CD4-positive, alpha-beta T cell treated with Interleukin-21 for 1 hour (primary cell): ENCODE results near the gene EEPD1.

Experiments
- DNase-seq: peaks from one replicate; pipeline ENCODE4 v3.0.0-alpha.2; 2020

EEPD1 gene

DNA sequence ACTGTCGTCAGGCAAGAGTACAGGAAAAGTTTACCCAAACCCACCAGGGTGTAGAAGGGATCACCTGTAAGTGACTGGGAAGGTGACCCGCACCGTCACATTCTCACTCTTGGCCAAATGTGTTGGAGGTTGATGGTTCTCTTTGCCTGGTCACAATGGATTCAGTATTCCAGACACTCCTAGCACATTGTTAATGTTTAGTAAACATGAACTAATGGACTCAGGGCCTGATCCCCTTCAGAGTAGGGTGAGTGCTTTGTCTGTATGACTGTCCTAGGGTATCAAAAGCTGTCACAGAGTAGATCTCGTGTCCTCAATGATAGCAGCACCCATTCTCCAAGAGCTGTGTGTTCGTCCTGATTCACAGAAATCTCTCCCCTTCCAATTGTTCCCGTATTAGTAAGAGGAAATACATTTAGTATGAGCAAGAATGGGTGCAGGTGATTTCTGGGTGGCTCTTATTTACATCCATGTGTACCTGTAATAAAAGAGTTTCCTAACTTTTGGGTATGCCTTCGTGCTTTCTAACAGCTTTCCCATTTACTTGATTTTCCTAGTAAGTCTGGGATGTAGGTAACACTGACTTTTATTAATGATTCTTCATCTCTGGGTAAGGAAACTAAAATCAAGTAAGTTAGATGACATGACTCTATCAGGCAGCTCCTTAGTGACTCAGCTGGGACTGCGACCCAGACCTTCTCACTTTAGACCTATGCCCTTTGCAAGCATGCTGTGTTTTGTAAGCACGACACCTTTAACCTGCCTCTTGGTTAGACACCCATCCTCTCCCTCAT lies 4.7 kb downstream of the EEPD1 start:
- no peak for DNase-seq

DNA sequence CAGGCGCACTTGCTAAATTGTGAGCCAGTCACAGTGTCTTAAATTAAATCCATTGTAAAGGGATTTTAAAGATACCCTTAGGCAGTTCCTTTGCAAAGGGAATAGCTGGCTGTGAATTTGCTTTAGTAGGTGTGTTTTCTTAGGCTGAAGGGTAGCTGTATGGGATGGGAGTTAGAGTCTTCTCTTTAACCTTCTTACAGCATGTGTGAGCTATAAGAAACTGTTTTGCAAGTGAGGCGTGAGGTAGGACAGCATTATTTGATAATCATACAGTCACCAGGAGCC lies 5.2 kb downstream of the EEPD1 start:
- no peak for DNase-seq

DNA sequence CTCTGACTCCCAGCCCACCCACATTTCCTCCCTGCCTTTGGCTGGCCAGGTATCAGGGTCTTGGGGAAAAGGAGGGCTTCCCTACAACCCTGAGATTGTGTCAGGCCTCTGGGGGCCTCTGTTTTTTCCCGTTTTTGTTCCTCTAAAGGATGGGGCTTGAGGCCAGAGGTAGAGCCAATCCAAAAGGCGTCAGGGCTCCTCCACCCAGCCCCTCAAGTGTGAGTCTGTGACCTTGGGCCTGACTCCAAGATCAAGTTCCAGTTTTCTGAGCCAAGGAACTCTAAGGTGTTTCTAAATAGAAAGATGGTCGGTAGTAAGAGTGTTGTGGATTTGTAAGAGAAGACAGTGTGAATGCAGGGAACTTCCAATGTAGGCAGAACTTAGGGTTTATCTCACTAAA lies 6.6 kb downstream of the EEPD1 start:
- DNase-seq, result no peak

- no peak for DNase-seq
Observed at GRCh38 chr7:36160313-36160712, 7.3 kb downstream of the EEPD1 start.

GRCh38 chr7:36161996-36162395 lies 8.9 kb downstream of the EEPD1 start:
- DNase-seq, result no peak

GRCh38 chr7:36165059-36165458 lies 12.0 kb downstream of the EEPD1 start:
- no peak for DNase-seq

DNA sequence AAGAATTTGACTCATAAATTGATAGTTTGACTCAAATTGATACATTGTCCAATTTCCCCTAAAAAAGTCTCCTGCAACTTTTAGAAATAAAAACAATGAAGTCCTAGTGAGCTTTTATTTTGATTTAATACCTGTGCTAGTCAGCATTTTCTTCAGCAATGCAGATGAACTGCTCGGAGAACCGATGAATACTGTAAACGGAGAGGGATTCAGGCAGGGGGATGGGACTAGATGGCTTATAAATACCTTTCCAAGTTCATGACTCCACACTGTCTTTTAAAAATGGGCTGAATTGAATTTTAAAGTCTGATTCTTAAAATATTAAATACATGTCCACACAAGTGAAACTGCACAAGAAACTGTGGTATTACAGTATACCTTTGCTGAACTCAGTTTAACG lies 12.7 kb downstream of the EEPD1 start:
- no peak for DNase-seq

DNA sequence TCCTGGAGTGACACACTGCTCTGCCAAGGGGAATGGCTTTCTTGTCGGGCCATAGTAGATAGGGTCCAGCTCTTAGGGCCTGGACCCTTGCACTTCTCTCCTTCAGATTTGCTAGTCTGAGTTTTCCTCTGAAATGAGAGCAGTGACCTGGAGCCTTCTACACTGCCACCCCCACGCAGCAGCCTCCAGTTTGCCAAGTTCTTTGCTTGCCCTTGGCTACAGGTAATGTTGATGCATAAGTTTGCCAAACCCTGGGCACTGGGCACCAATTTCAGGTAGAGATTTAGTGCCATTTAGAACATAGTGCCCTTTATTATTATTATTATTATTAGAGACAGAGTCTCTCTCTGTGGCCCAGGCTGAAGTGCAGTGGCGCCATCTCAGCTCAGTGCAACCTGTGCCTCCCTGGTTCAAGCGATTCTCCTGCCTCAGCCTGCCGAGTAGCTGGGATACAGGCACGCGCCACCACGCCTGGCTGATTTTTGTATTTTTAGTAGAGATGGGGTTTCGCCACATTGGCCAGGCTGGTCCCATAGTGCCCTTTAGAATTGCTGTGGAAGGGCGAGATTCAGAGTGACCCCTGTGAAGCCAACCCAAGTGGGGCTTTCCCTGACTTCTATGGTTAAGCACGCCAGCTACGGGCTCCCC lies 14.5 kb downstream of the EEPD1 start:
- no peak for DNase-seq

DNA sequence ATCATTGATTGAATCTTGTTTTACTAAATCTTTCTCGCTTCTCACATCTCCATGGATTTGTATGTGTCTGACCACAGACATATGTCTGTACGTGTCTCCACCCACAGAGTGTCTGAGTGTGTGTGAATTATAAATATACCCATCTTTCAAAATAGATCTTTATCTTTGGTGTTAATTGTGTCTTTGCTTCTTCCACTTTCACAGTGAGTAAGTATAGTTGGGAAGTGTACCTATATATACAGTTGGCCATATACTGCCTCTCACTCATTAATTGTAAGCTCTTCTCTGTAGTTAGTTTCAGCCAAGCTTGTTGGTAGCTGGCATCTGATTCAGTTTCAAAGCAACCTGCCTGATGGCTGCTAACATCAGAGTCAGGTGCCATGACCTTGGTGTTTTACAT lies 18.4 kb downstream of the EEPD1 start:
- no peak for DNase-seq

GRCh38 chr7:36175886-36176285 lies 22.8 kb downstream of the EEPD1 start:
- no peak for DNase-seq

DNA sequence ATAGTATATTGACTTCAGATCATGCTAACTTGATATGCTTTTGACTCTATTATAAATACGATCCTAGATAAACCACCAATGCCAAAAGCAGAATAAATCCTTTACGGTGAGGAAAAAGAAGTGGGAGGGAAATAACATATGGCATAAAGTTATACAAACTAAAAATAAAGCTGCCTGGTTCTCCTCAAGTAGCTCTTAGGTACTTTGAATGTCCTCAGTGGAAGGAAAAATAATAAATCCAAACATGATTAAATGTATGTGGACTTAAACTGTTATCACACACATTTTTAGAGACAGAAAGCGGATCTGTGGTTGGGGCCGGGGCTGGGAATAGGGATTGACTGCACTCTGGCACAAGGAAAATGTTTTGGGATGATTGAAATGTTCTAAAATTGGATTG lies 23.6 kb downstream of the EEPD1 start:
- no peak for DNase-seq

GRCh38 chr7:36180121-36180520 lies 27.1 kb downstream of the EEPD1 start:
- DNase-seq, result no peak

- no peak for DNase-seq
Observed at GRCh38 chr7:36181668-36182067, 28.6 kb downstream of the EEPD1 start.

DNA sequence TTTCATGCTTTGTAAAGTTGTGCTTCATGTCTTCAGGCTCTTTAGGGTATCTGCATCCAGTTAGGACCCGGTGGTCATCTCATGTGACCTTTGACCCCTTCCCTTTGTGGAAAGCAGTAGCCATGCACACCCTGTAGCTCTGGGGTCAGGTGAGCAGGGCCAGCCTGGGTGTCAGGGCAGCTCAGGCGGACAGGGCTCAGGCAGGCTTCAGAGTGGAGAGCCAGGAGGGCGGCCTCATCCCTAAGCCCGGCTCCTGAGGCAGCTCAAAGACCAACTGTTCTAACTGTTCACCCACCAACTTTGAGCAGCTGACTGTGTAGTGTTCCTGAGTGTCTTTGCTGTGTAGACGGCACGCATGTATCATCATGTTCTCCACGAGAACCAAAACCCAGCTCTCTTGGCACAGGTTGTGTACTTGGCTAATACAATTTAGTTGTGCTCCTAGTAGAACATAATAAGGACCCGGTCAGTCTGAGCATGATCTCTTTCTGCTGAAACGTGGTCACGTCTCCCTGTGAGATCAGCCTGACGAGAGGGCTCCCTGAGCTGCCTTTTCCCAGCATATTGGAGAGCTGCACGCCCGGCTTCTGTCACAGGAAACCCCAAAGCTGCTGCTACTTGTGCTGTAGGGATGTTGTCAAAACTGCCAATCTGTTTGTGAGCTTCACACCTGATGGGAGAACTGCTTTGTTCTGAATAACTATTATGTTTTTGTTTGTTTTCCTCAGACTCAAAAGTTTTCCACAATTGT lies 30.0 kb downstream of the EEPD1 start:
- DNase-seq, result no peak

GRCh38 chr7:36185092-36185491 lies 32.0 kb downstream of the EEPD1 start:
- DNase-seq, result no peak

GRCh38 chr7:36185756-36186155 lies 32.7 kb downstream of the EEPD1 start:
- DNase-seq, result no peak

GRCh38 chr7:36186359-36187121 lies 33.5 kb downstream of the EEPD1 start:
- no peak for DNase-seq

GRCh38 chr7:36188266-36188665 lies 35.2 kb downstream of the EEPD1 start:
- DNase-seq, result no peak

DNA sequence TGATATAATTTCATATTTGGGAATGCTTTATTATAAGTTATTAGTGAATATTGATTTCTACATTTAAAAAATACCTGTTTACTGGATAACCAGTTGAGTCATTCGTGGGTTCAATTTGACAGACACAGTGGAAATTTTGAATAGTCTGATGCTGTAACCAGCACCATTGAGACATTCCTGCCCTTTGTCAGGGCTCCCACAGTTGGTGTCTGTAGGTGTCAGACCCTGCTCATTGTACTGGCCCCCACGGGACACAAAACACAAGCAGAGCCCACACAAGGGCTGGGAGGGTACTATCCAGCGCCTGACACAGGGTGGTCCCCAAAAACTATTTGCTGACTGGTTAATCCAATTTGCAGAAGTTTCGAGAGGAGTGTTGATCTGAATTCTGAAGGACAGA lies 35.9 kb downstream of the EEPD1 start:
- DNase-seq, result no peak

DNA sequence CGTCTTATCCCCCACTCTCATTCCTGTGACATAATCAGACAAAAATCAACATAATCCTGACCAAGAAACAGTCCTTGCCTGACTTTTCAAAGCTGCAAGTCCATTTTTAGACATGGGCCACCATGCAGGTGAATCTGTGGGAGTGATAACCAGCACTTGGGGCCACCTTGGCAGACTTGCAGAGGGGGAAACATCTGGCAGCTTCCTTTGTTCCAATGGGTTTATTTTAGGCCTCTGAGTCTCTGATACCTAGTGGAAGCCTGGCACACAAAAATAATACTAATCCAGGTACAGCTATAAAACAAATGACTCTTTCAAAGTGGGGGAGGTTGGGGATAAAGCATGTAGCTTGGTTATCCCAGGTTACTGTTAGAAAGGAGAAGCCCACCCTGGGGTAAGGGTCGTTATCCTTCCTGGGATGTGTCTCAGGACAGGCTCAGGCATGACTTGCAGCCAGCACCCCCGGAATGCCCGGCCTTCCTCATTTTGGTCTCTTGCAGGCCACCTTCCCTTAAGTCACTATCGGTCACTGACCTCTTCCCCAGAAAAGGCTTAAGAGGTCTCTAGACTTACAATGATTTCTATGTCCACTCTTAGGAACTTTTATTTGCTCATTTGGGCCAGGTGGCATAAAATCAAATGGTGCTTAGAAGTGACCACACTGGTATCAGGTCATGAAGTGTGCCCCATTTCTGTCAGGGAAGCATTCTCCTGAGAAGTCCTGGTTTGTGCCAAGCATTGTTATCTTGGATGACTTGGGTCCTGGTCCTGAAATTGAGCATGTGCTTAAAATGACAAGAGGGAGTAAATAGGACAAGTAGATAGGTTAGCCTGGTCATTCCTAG lies 37.6 kb downstream of the EEPD1 start:
- no peak for DNase-seq

DNA sequence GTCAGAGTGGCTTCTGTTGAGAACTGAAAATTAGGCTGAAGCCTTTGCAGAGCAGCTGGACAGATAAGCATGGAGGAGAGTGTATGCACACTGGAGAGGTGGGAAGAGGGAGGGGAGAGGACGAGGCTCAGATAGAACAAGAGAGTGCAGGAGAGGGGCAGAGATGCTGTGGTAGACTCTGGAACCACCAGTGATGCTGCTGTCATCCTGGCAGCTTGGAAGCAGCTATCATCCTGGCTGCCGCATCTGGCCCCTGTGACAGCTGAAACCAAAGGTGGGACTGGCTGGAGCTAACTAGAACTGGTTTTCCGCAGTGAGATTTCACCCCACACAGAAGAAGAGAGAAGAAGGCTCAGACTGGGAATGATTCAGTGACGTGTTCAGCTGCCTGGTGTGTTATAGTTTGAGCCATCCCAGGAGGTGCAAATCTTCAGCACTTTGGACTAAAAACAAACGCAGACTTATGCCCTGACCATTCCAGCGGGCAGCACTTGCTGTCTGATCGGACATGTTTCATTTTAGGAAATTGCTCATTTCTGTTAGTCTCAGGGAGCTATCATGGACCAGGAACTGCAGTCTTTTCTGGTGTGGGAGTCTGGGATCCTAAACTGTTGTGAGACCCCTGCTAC lies 38.4 kb downstream of the EEPD1 start:
- DNase-seq, result no peak
